GM12864 (cell line): ENCODE results near the gene RIPK1.
"Not testable (repeated sequence)": the region's sequence is repeated elsewhere in the genome, so short reads cannot be mapped to it uniquely, and the experiment has no call there.

Source experiments
- DNase-seq: peaks from one replicate; pipeline ENCODE4 v3.0.0-alpha.2; 2011; ENCODE audit warnings: low read depth
- H3K4me3 ChIP-seq: 2 replicates; pipeline ENCODE4 v1.5.1; 2011; ENCODE audit warnings: mild to moderate bottlenecking, low read depth, low read length, control low read depth
- TF ChIP-seq, protein P1 (sequence below): IDR thresholded peaks from 2 replicates; pipeline ENCODE4 v1.5.1; 2011; ENCODE audit warnings: low read depth, mild to moderate bottlenecking, moderate library complexity, low read length, control low read depth, inconsistent platforms; ENCODE audit errors: missing control alignments

The RIPK1 gene

GRCh38 chr6:3037638-3038365 is 30.5 kb upstream of the RIPK1 start:
- no peak for DNase-seq
- H3K4me3 ChIP-seq, result no peak overlapping the region
- TF ChIP-seq, protein P1, sequence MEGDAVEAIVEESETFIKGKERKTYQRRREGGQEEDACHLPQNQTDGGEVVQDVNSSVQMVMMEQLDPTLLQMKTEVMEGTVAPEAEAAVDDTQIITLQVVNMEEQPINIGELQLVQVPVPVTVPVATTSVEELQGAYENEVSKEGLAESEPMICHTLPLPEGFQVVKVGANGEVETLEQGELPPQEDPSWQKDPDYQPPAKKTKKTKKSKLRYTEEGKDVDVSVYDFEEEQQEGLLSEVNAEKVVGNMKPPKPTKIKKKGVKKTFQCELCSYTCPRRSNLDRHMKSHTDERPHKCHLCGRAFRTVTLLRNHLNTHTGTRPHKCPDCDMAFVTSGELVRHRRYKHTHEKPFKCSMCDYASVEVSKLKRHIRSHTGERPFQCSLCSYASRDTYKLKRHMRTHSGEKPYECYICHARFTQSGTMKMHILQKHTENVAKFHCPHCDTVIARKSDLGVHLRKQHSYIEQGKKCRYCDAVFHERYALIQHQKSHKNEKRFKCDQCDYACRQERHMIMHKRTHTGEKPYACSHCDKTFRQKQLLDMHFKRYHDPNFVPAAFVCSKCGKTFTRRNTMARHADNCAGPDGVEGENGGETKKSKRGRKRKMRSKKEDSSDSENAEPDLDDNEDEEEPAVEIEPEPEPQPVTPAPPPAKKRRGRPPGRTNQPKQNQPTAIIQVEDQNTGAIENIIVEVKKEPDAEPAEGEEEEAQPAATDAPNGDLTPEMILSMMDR, result no peak

- DNase-seq, result no peak
- TF ChIP-seq, protein P1, result no peak
Measured at GRCh38 chr6:3039384-3039783, 28.9 kb upstream of the RIPK1 start.

DNA sequence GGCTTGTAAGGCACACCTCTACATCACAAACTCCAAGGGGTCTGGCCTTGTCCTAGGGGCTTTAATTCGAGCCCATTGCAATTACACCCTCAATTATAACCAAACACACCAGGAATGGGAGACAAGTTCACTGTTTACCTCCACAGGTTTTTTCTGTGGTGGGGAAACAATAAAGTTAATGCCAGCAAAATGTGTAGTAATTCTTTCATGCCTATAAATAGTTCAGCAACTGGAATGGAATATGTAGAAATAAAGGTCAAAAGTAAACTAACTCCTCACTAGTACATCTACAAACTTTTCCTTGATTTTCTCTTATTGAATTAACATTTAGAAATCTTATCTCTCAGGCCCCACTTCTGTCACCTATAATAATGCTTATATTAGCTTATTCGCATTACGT is 27.1 kb upstream of the RIPK1 start:
- TF ChIP-seq, protein P1, result no peak
- no peak for DNase-seq
- no peak overlapping the region for H3K4me3 ChIP-seq

More at GRCh38 chr6:3039384-3039783, 28.9 kb upstream of the RIPK1 start:
- no peak overlapping the region for H3K4me3 ChIP-seq

DNA sequence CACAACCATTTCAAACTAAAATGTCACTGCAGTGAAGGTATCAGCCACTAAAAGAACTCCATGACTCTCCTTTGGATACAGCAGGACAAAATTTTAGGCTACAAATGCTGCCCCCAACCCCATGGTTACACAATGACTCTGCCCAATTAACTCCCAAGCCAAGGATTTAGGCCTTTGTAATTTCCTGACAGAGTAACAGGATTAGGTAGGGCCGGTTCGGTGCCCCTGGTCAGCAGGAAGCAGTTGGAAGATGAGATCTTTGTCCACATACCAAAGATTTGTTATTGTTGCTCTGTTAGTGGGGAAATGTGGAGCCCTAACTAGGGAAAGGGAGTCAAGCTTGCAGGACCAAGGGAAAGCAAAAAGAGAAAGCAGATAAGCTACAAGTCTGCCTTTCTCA is 26.7 kb upstream of the RIPK1 start:
- no peak for DNase-seq
- no peak overlapping the region for H3K4me3 ChIP-seq
- TF ChIP-seq, protein P1, result no peak

DNA sequence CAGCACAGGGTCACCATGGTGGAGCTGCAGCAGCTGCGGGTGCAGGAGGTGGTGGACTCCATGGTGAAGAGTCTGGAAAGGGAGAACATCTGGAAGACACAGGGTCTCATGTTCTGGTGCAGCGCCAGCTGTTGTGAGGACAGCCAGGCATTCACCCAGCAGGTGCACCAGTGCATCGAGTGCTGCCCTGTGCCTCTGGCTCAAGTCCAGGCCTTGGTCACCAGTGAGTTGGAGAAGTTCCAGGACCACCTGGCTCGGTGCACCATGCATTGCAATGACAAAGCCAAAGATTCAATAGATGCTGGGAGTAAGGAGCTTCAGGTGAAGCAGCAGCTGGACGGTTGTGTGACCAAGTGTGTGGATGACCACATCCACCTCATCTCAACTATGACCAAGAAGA is 22.9 kb upstream of the RIPK1 start:
- no peak for DNase-seq
- no peak overlapping the region for H3K4me3 ChIP-seq
- TF ChIP-seq, protein P1, result no peak

DNA sequence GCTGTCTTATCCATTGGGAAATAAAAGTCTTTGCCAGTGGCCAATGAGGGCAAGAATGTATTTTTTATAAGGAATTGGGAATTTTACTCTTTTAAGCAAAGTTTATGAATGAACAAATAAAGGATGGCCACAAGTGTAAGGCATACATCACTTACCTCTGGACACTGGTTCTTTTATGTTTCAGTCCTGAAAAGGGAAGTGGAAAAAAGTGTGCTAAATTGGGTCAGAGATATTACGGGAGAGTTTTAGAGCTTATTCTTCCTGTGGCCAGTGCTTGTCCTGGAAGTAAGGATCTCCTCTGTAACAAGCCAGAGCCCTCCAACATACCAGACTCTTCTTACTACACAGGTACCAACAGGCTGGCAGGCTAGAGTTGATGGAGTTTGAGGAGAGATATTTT is 22.5 kb upstream of the RIPK1 start:
- TF ChIP-seq, protein P1, result no peak
- DNase-seq, result no peak
- no peak overlapping the region for H3K4me3 ChIP-seq

GRCh38 chr6:3046295-3046694 is 22.0 kb upstream of the RIPK1 start:
- no peak for DNase-seq
- H3K4me3 ChIP-seq, result no peak overlapping the region
- TF ChIP-seq, protein P1, result no peak

GRCh38 chr6:3048009-3048408 is 20.3 kb upstream of the RIPK1 start:
- not testable (repeated sequence) for DNase-seq, H3K4me3 ChIP-seq
